Stimulated activated CD8-positive, alpha-beta memory T cell treated with anti-CD3 and anti-CD28 coated beads, Interleukin-15, amount 100 ng/mL, for 1 hour (primary cell): ENCODE data around the gene ZNF385D.
"Not testable (repeated sequence)": the region's sequence is repeated elsewhere in the genome, so short reads cannot be mapped to it uniquely, and the experiment has no call there.

Experiments used
- DNase-seq: peaks from one replicate; pipeline ENCODE4 v3.0.0-alpha.2; 2020; ENCODE audit warnings: low read depth

Gene ZNF385D

DNA sequence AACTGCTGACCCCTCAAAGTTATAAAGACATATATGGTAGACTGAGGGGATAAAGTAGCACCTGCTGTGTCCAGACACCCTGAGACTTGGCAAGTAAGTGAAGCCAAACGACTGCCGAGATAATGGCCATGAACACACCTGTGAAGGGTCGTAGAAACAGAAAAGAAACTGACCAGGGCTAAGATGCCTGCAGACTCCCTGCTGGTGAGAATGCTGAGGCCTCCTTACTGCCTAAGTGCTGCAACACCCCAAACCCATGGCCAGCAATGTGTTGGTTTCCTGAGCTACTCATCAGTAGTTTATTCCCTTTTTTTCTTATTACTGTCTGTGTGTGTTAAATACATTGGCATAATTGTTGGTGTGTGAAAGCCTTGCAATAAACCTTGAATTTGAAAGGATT lies 233.8 kb downstream of the ZNF385D start:
- DNase-seq = no peak

DNA sequence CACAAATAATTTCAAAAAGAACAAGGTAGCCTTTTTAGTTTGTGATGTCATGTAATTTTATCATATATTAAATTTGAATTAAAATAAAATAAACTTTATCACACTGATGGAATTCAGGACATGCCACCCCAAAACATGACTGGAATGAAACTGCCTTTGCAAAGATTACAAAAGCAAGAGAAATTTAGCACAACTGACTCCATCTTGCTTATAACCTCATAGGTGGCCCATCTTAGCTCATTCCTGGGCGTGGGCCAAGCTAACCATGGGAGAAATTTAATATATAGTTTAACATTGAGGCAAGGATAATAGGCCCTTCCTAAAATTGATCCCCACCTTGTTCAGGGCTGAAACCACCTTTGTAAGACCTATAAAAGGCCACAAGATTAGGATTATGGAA lies 235.6 kb downstream of the ZNF385D start:
- DNase-seq = no peak

DNA sequence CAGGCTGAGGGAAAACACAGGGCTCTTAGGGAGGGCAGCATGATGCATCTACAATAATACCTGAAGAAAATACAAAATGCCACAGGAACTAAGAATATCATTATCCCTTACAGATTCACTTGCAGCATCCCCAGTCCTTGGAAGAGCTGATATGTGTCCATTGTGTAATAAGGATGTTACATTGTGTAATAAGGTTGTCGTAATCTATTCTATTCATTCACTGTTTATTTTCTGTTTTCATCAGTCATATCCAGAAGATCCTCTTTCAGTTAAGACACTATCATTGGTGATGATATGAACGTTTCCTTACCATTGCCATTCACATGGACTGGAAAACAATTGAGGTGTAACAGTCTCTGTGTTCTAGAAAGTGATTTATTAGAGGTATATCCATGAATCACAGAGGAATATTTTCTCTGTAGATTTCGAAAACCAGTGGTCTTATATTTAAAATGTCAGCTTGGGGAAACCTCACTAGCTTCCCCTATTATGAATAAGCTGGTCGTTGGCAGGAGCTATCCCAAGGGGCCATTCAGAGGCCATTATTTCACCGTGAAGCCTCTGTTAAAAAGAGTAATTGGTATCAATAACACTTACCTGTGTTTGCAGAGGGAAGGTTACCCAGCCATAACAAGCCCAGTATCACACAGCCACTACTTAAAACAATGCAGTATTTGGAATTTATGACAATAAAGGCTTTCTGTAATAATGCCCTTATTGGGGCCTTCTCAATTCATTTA lies 241.1 kb downstream of the ZNF385D start:
- no peak for DNase-seq

DNA sequence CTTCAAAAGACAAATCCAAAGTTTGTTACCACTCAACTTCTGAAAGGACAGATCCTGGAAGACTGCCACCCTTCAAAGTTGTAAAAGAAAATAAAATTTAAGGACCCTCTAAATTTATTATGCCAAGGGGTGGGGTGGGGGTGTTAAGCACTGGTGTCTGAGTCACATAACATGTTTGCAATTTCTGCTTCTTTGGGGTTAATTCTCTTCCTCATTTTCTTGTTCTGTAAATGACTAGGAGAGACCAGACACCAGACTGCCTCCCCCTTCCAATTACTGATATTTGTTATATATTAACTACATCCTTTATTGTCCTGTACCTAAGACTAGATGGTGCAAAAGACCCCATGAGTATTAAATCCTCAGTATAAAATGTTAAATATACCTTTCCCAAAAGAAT lies 242.8 kb downstream of the ZNF385D start:
- DNase-seq = no peak

DNA sequence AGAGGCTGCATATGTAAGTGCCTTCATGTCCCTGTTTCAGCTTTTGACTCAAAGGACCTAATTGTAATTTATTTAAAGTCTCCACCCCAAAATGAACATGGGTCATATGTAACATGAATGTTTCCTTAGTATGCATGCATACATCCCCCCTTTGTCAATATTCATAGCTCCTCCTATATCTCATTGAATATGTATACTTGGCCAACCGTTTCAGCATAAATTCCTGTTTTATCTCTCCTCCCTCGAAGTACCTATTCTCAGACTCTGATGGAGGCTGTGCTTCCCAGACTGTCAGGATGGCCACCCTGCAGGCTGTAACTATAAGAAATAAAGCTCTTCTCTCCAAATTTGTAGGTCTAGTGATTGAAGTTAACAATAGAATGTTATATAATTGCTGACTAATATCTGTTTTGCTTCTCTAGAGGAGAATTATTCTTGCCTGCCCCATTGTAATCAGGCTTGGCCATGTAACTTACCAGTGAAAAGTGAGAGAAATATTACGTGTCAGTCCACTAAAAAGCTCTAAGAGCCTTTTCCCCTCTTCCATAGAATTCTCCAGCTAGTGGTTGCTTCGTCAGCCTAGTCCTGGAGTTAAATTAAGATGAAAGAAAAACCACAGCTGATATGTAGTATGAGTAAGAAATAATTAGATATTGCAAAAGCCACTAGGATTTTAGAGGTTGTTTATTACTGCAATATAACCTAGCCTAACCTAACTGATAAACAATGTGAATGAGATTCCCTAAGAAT lies 245.1 kb downstream of the ZNF385D start:
- no peak for DNase-seq

DNA sequence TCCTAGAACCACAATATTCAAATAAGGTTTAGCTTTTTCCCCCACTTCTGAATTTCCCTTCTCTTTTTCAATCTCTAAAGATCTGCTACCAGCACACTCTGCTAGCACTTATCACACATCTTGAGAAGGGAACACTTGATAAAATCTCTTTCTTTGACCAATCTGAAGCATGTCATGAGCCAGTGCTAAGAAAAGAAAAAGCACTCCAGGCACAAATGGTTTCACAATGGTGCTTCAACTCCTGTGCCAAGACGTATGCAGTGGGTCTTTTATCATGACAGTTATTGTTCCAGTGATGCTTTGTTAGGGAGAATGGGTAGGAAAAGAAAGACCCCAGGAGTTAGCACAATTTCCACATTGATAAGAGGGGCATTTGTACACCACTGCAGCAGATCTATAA lies 248.4 kb downstream of the ZNF385D start:
- DNase-seq = no peak

DNA sequence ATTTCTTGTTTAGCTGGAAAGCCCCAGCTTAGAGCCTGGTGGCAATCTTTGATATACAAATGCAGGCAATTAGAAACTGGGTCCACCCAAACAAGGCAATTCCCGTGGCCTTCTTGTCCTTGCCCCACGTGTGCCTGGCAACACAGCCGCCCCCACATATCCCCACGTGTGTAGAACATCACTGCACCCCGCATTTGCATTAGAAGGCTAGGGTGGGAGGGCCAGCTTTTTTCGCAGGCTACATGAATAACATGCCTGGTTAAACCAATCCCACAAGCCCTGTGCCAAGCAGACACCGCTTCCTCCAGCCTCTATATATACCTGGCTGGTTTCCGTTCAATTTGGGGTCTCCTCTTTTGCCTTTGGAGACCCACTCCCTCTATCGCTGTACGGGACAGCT lies 250.2 kb downstream of the ZNF385D start:
- DNase-seq = no peak

DNA sequence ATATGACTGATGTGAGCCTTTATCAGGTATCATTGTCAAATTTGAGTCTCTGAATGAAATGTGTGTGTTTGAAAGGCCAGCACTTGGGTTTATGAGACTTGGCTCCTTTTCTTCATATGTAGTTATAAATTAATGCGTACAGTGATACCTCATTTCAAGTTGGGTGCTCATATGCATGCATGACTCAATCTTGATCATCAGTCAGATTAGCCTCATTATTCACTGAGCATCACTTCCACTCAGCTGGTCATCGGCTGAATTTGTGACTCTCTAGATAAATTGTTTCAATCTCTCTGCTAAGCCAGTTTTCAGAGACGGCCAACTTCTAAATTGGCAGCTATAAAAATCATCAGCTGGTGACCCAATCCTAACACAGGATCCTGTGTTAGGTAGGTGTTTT lies 260.3 kb downstream of the ZNF385D start:
- DNase-seq = not testable (repeated sequence)

DNA sequence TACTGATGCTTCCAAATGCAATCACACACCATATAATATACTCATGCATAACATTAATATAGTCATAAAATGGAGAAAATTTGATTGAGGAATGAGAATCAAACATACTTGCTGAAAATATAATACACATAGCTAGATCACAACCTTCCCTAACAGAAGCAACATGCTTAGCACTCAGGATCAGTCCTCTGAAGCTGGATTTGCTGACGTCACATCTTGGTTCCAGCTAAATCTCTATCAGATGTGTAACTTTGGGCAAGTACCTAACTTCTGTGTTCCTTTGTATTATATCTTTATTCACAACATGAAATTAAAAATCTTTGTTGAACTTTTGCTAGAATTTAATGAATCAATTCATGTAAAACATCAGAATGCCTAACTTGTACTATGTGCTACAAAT lies 263.5 kb downstream of the ZNF385D start:
- no peak for DNase-seq

DNA sequence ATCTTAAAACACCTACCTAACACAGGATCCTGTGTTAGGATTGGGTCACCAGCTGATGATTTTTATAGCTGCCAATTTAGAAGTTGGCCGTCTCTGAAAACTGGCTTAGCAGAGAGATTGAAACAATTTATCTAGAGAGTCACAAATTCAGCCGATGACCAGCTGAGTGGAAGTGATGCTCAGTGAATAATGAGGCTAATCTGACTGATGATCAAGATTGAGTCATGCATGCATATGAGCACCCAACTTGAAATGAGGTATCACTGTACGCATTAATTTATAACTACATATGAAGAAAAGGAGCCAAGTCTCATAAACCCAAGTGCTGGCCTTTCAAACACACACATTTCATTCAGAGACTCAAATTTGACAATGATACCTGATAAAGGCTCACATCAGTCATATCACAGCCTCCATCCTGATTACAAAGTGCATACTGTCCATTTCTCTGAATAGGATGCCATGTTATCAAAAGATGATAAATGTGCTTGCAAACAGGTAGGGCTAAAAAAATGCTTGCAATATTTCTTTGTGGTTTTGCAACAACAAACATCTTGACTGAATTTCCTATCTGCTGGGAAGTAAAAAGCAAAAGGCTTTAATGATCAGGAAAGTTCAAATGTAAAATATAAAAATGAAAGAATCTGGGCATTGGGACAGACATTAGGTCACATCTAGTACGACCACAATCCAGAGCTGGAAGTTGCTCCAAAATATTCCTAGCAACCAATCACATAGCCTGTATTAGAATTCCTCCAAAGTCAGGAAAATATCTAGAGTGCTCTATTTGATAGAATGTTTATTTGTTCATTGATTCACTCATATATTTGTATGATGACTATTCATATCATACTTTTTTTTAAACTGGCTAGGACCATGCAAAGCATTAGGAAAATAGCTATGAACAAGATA lies 264.7 kb downstream of the ZNF385D start:
- not testable (repeated sequence) for DNase-seq

DNA sequence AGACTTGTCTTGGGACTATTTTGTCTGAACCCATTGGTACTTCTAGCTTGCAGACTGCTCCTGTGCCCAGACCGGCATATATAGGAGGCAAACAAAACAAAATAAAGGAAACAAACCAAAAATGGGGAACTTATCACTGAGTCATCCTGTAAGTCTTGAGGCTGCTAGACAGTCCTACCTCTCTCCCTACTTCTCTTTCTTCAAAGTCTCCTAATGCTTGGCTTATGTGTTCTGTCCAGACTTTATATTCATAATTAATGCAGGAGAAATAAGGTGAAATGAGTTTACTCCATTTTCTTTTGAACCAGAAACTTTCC lies 266.2 kb downstream of the ZNF385D start:
- DNase-seq = no peak

DNA sequence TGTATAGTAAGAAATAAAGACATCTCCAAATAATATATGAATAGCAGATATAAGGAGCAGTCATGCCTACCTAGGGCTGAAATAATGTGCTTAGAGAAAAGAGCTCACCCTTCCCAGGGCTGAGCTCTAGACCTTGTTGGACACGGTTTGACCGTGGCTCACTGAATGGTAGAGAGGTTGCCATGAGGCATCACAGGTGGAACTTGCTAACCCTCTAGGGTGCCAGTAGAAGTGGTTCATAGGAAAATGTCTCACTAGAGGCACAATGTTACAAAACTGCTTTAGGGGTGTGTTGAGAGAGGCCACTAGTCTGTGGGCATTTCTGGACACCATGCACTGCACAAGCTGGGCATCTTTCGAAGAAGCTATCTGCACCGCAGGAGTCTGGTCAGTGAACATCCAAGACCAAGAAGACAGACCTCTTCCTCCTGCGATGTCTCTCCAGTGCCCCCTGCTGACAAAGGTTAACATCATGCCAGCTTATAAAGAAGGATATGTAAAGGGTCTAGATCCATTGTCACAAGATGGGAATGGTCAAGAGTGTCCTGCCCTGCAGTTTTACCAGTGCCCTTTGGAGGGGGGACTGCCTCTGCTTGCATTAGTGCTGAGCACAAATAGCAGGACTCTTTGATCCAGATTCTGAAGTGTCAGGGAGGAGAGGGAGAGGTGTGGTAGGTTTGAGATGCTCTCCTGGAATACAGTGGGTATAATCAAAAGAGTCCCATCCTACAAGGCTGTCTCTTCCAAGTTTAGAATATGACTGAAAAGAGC lies 266.8 kb downstream of the ZNF385D start:
- no peak for DNase-seq

DNA sequence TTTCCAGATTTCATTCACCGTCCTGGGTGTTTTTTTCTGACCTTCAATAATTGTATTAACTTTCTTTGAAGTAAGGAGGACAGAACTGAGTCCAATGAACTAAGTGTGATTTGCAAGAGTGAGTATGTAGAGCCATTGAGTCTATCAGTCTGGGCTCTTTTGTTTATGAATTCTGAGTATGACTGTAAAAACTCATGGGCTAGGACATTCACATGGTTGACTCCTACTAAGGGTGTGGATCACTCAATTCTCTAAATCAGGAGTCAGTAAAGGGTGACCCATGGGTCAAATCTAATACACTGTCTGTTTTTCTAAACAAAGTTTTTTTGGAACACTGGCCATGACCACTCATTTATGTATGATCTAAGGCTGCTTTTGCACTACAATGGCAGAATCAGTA lies 269.0 kb downstream of the ZNF385D start:
- no peak for DNase-seq

DNA sequence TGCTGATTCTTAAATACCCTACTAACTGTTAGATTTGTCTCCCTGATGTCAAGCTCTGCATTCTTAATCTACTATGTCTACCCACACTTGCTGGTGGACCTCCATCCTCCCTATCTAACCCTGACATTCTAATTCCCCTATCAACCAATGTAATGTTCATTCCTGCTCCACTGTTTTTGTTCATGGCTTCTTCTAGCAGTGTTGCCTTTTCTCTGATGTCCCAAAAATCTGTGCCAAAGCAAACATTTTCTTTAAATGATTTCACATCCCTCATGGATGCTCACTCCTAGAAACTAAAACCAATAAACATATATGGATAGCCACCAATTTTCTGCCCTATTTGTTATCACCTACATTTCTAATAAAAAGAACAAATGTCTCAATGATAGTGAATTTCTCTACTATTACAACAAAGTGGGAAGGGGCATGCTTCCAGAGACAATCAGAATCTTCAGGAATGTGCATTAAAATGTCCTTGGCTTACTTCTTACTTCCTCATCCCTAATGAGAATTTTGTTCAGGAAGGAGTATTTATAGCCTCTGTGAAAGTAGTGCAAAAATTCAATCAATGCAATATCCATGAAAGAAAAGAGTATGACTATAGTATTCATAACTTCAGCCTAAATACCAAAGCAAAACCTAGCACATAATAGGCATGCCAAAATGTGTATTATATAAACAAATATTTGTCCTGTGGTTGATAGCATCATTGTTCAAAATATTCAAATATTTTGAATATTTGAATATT lies 273.3 kb downstream of the ZNF385D start:
- DNase-seq = no peak

DNA sequence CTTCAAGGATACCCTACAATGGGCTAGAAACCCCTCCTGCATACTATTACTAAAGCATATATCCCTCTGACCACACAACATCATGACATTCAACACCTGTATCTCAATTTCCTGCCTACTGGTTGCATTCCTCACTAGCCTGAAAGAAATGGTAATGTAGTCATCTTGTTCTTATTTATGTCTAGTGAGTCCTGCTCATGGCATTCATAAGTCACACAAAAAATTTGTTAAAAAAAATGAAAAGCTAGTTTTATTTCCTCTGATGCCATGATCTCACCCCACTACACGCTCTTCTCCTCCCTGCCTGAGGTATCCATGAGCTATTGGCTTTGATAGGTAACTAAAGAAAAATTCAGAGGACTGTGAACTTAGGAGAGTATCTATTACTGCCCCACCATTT lies 284.5 kb downstream of the ZNF385D start:
- DNase-seq = no peak

DNA sequence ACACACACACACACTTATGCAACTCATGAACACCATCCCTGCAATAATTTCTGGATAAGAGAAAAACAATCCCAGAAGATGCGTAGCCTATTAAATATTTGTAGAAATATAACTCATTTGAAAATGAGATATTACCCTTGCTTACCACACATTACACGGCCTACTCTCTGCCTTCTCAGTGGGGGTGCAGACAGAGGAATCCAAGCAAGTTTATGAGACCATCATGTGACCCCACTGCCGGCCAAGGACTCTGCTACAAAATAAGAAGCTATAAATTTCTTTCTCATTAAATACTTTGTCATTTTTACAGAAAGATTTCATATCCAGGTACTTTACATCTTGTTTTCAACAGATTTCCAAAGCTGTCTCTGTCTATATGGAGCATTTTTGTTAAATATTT lies 286.3 kb downstream of the ZNF385D start:
- no peak for DNase-seq

DNA sequence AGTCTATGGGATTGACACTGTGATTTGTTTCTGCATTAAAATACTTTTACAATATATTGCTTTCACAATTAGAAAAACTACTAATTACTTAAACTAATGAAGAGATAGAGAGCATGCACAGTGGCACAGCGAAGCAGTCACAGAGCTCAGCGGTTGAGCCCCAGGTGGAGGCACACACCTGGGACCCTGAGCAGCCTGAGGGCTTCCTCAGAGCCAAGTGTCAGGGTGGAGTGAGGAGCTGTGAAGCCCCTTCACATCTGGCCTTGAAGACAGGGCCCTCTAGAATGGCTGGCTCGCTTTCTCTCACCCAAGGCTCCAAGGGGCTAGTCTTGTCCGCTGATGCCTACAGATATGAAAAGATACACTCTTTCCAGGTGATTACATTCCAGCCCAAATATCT lies 287.7 kb downstream of the ZNF385D start:
- no peak for DNase-seq

DNA sequence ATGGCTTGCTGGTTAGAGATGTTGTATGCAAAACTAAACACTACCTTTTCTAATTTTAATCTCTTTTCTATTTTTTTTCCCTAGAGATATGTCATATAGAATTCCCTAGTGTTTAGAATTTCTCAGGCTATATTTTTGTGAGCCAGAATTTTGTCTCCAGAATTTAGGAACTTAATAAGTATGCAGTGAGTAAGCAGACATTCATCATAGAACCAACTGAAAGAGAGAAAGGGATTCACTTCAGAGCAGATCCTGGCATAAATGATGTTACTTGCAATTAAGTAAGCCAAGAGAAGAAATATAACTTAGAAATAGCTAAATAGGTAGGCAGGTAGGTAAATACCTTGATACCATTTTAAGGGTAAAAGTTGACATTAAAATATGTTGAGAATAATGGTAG lies 288.9 kb downstream of the ZNF385D start:
- no peak for DNase-seq

DNA sequence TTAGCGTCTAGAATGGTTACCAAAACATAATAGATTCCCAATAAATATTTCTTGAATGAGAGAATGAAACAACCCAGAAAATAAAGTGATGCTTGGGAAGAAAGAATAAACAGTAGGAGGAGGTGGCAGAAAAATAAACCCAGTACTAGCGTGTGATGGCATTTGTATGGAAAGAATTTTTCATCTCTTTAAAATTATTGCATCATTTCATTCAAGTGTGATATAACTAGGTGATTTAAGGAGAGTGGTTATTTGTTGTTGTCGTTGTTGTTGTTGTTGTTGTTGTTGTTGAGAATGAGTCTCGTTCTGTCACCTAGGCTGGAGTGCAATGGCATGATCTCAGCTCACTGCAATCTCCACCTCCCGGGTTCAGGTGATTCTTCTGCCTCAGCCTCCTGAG lies 293.9 kb downstream of the ZNF385D start:
- DNase-seq = no peak

DNA sequence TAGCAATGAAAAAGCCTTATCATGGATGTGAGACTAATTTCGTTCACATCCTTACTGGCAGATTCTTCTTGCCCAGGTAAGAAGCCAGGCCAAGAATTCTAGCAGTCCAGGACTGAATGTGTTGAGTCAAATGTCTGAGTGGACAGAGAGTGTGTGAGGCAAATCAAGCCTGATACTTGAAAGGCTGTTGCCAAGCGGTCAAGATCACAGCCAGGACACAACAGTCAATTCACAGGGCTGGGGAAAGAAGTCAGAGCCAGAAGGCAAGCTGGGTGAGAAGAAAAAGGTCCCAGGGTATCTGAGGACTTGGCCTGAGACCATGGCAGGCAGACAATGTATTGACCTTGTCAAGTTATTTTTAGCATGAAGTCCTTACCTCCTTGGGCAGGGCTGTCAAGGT lies 301.3 kb downstream of the ZNF385D start:
- DNase-seq = no peak

DNA sequence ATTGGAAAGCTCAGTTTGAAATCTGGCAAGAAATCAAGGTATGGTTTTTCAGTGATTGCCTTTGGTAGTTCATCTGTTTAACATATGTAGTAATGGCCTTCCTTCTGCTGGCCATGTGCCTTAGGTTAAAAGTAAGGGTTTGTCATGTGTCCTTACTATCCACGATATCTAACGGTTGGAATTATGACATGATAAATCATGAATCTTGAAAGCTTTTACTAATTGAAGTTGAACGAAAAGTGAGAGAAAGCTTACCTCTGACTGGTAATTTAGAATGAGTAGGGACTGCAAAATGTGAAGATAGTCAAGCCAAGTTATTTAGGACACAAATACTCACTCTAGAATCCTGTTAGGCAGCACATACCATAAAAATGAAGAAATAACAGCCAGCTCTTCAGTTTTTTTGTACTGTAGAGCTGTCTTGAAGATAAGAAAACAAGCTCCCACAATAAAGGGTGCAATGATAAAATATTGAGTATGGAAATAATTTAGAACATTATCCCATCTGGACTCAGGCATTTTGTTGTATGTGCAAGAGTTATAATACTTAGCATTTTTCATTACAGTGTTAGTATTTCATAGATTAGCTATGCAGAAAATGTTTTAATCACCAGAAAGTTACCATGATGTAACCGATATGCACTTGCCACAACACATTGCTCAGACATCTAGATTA lies 303.4 kb downstream of the ZNF385D start:
- no peak for DNase-seq
